ENCODE results near the gene IMMP2L.
"Not testable (repeated sequence)": the region's sequence is repeated elsewhere in the genome, so short reads cannot be mapped to it uniquely, and the experiment has no call there.

Gene IMMP2L

DNA sequence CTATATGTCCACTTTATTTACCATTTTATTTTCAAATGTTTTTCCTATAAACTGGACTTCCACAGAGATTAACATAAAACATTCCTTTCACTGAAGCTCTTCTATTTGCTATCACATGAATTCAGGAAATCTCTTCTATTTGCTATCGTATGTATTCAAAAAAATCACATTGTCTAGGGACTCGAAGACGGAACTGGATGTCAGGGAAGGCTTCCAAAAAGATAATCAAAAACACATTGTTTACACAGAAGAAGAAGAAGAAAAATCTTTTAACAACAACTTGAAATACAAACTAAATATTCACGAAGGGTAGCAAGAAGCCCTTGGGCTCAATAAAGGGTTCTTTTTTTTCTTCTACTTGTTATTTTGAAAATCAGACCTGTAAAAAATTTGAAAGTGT, 897.5 kb downstream of the IMMP2L start:
- no peak for TF ChIP-seq CTCF (conservative IDR thresholded peaks at IDR 0.05; ENCODE audit: low read depth, low read length)
- no peak overlapping the region for H3K4me3 ChIP-seq (ENCODE audit: low read length)
- DNase-seq (ENCODE audit: low read depth) = no peak

- H3K4me3 ChIP-seq (ENCODE audit: low read length); DNase-seq (ENCODE audit: low read depth): not testable (repeated sequence)
These were observed 901.7 kb downstream of the IMMP2L start for GRCh38 chr7:110660637-110661036.

DNA sequence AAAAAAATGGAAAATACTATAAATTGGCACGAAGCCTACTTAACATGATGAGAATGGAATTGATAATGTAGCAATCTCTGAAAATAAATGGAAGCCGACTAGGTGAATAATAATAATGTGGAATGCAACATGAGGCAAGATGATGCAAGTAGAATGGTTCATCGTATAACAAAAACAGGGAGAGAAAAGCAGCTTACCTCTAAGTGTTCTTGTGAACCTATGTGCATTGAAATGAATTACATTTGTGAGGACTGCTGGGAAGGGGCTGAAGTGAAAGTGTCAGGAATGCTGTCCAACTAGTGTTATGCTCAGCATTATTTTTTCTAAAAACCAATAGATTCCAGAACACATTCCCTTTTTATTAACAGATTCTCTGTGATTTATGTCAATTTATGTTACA, 912.0 kb downstream of the IMMP2L start:
- H3K4me3 ChIP-seq (ENCODE audit: low read length) = no peak overlapping the region
- TF ChIP-seq CTCF (conservative IDR thresholded peaks at IDR 0.05; ENCODE audit: low read depth, low read length) = no peak
- DNase-seq (ENCODE audit: low read depth) = no peak

DNA sequence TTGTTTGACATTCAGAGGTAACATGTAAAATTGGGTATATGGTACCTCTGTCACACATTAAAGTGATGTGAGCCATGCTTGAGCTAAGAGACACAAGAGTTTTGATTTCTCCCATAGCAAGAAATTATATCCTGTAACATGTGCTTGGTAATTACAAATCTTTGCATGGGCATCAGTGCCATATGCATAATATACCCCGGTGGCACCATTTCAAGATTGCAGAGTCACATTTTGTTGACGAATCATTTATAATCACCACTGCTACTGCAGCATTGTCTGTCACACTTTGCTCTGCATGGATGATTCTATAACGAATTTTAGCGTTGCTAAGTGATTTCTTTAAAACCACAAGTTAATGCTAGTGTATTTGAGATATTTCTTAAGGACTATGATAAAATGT, 915.0 kb downstream of the IMMP2L start:
- no peak for DNase-seq (ENCODE audit: low read depth)
- no peak overlapping the region for H3K4me3 ChIP-seq (ENCODE audit: low read length)
- TF ChIP-seq CTCF (conservative IDR thresholded peaks at IDR 0.05; ENCODE audit: low read depth, low read length) = no peak

DNA sequence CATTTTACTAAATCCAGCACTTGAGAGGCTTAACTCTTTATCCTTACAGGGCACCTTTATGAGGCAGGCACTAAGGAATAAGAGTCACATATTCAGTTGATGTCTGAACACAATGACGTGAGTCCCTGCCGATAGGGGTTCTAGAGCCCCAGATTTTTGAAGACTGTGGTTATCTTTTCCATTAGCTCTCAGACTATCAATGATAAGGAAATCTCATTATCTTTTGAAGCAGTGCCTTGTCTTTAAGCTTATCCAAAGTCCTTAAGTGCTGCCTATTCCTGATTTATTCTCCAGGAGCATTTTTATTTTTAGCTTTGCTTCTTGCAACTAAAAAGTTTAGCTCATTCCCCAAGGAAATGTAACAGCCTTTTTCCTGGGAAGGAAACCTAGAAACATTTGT, 915.5 kb downstream of the IMMP2L start:
- TF ChIP-seq CTCF (conservative IDR thresholded peaks at IDR 0.05; ENCODE audit: low read depth, low read length) = no peak
- H3K4me3 ChIP-seq (ENCODE audit: low read length) = no peak overlapping the region
- DNase-seq (ENCODE audit: low read depth) = no peak

- no peak for DNase-seq (ENCODE audit: low read depth)
- no peak overlapping the region for H3K4me3 ChIP-seq (ENCODE audit: low read length)
- TF ChIP-seq CTCF (conservative IDR thresholded peaks at IDR 0.05; ENCODE audit: low read depth, low read length) = no peak
These were observed 916.7 kb downstream of the IMMP2L start for GRCh38 chr7:110645616-110646015.

GRCh38 chr7:110645060-110645459, 917.2 kb downstream of the IMMP2L start:
- no peak for DNase-seq (ENCODE audit: low read depth)
- H3K4me3 ChIP-seq (ENCODE audit: low read length) = no peak overlapping the region
- no peak for TF ChIP-seq CTCF (conservative IDR thresholded peaks at IDR 0.05; ENCODE audit: low read depth, low read length)

DNA sequence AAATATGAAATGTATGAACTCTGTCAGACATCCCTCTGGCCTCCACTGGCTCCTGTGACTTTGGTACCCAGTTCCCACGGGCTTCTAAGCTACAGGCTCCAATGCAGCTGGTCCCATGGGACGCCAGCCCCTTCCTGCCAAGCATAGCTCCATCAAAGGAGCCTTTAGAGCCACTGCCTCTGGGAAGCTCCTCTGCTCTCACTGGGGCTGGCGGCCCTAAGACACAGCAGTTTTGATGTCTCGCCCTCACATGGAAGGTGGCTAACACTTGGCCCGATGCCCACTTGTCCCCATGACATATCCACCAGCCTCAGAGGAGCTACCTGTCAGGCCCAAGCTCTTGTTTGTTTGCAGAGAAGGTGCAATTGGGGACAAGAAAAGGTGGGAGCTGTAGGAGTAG, 925.0 kb downstream of the IMMP2L start:
- no peak overlapping the region for H3K4me3 ChIP-seq (ENCODE audit: low read length)
- no peak for DNase-seq (ENCODE audit: low read depth)
- no peak for TF ChIP-seq CTCF (conservative IDR thresholded peaks at IDR 0.05; ENCODE audit: low read depth, low read length)

Measured in retinal pigment epithelial cell (primary cell).